B cell (primary cell): Measurements from ENCODE around the gene CHCHD1. TPM values are rescaled to one million over a fixed set of nuclear protein-coding genes. Genes with fewer than 3 reads are reported as not detected.
"Not testable (repeated sequence)": the region's sequence is repeated elsewhere in the genome, so short reads cannot be mapped to it uniquely, and the experiment has no call there.

Experiments used
- ATAC-seq: fragments of 200-7000 bp; cut with Tn5 transposase; one replicate; pipeline ENCODE4 v1.10.0; 2021; ENCODE audit warnings: low read depth, mild to moderate bottlenecking, moderate number of reproducible peaks, moderate library complexity
- CTCF ChIA-PET: fragments of 350-600 bp; sonication (Branson Sonifier 250); formaldehyde crosslinking; loops from one replicate; lab custom pipeline; 2021; ENCODE audit warnings: antibody characterized with exemption, inconsistent platforms; lab: Charles Lee
- POLR2A ChIA-PET: fragments of 350-600 bp; sonication (Branson Sonifier 250); formaldehyde crosslinking; loops from one replicate; lab custom pipeline; 2021; ENCODE audit warnings: antibody characterized with exemption; lab: Charles Lee
- DNase-seq: peaks from one replicate; pipeline ENCODE4 v3.0.0; 2013
- H2AFZ ChIP-seq: 2 replicates; pipeline ENCODE4 v1.6.1; 2012; ENCODE audit warnings: mild to moderate bottlenecking, low read depth, low read length; ENCODE audit not compliant: insufficient read depth, poor library complexity, severe bottlenecking
- H3K27ac ChIP-seq, 2 donors: 1 replicate in 1 of 2; 2 replicates in 1 of 2; pipeline ENCODE4 v1.5.1; 2012 to 2013; ENCODE audit warnings: low read length in 2 of 2, mild to moderate bottlenecking in 2 of 2, moderate library complexity in 1 of 2
- H3K27me3 ChIP-seq, 4 experiments: fragments of 200-600 bp in 1 of 4; sonication (generic) in 1 of 4; replicated peaks in 1 of 4; 1 replicate in 2 of 4; 2 replicates in 2 of 4; pipeline versions ENCODE4 v1.6.1 to v1.7.0; 2013 to 2016; ENCODE audit warnings: low read length in 3 of 4, mild to moderate bottlenecking in 2 of 4, mixed read lengths in 1 of 4, moderate library complexity in 1 of 4; ENCODE audit not compliant: insufficient read depth in 4 of 4, control insufficient read depth in 3 of 4; ENCODE audit errors: control extremely low read depth in 1 of 4
- H3K36me3 ChIP-seq, 2 experiments: replicated peaks in 1 of 2; 1 replicate in 1 of 2; 2 replicates in 1 of 2; pipeline versions ENCODE4 v1.6.1 to v1.7.1; 2013; ENCODE audit warnings: low read length in 1 of 2; ENCODE audit not compliant: insufficient read depth in 2 of 2, control insufficient read depth in 1 of 2; ENCODE audit errors: control extremely low read depth in 1 of 2, extremely low read depth in 1 of 2
- H3K4me1 ChIP-seq, 2 donors: fragments of 200-600 bp in 1 of 2; sonication (generic) in 1 of 2; 1 replicate in 1 of 2; 2 replicates in 1 of 2; pipeline versions ENCODE4 v1.5.1 to v1.6.1; 2013 to 2017; ENCODE audit warnings: low read length in 2 of 2; ENCODE audit not compliant: control insufficient read depth in 2 of 2, insufficient read depth in 2 of 2
- H3K4me2 ChIP-seq: replicated peaks from 2 replicates; pipeline ENCODE3; 2012; ENCODE audit warnings: mild to moderate bottlenecking, low read depth, low read length; ENCODE audit not compliant: poor library complexity, severe bottlenecking
- H3K4me3 ChIP-seq, 5 experiments: fragments of 200-600 bp in 1 of 5; sonication (generic) in 1 of 5; 1 replicate in 3 of 5; 2 replicates in 2 of 5; pipeline versions ENCODE4 v1.5.1 to v1.7.0; 2011 to 2016; ENCODE audit warnings: low read length in 4 of 5, mild to moderate bottlenecking in 4 of 5, low read depth in 2 of 5, control low read depth in 1 of 5, moderate library complexity in 1 of 5; ENCODE audit not compliant: insufficient read depth in 1 of 5; ENCODE audit errors: control extremely low read depth in 1 of 5, extremely low read depth in 1 of 5
- H3K79me2 ChIP-seq: fragments of 200-600 bp; sonication (generic); one replicate; pipeline ENCODE4 v1.6.0; 2016; ENCODE audit warnings: low read length; ENCODE audit not compliant: control insufficient read depth, insufficient read depth
- H3K9ac ChIP-seq: fragments of 200-600 bp; sonication (generic); 2 replicates; pipeline ENCODE4 v1.6.1; 2017; ENCODE audit warnings: mild to moderate bottlenecking, low read length, moderate library complexity
- H3K9me3 ChIP-seq, 3 donors: one replicate each; pipeline versions ENCODE4 v1.6.1 to v1.7.1; 2013; ENCODE audit warnings: low read length in 2 of 3; ENCODE audit not compliant: control insufficient read depth in 2 of 3, insufficient read depth in 1 of 3; ENCODE audit errors: control extremely low read depth in 1 of 3
- H4K20me1 ChIP-seq: 2 replicates; pipeline ENCODE4 v1.6.0; 2012; ENCODE audit warnings: mild to moderate bottlenecking, low read length; ENCODE audit not compliant: insufficient read depth, control insufficient read depth, poor library complexity, severe bottlenecking
- H3K27ac Mint-ChIP-seq: one replicate; pipeline ENCODE4 v1.8.0; 2021; ENCODE audit warnings: mixed read lengths
- H3K27me3 Mint-ChIP-seq: one replicate; pipeline ENCODE4 v1.8.0; 2021; ENCODE audit warnings: mixed read lengths
- H3K4me1 Mint-ChIP-seq: one replicate; pipeline ENCODE4 v1.8.0; 2021; ENCODE audit warnings: mixed read lengths
- H3K4me3 Mint-ChIP-seq: one replicate; pipeline ENCODE4 v1.8.0; 2021; ENCODE audit warnings: mixed read lengths
- H3K9me3 Mint-ChIP-seq: one replicate; pipeline ENCODE4 v1.8.0; 2022; ENCODE audit warnings: mixed read lengths; ENCODE audit not compliant: insufficient read depth
- CTCF ChIP-seq: fragments of 200-600 bp; IDR thresholded peaks from one replicate; pipeline ENCODE4 v1.8.0; 2022; ENCODE audit warnings: antibody characterized with exemption, mild to moderate bottlenecking
- EZH2 ChIP-seq: IDR thresholded peaks from 2 replicates; pipeline ENCODE4 v1.6.1; 2012; ENCODE audit warnings: borderline replicate concordance, low read depth, mild to moderate bottlenecking, moderate library complexity, low read length; ENCODE audit not compliant: insufficient read depth, poor library complexity, severe bottlenecking
- WGBS: methylation state at CpG from one replicate; pipeline ENCODE4 v1.1.5; 2013; ENCODE audit warnings: missing lambda C conversion rate; ENCODE audit not compliant: insufficient coverage; 5-methylcytosine and 5-hydroxymethylcytosine counted together
- intact Hi-C: fragments of 100-400 bp; cut with micrococcal nuclease; formaldehyde crosslinking; loops from one replicate; pipeline ENCODE4 v1.10.0; 2022
- polyA plus RNA-seq: library from polyadenylated mRNA; depleted of rRNA; stranded (reverse); fragments of >200 nt; gene quantifications from 2 replicates; pipeline ENCODE4 v1.2.3, GENCODE V29; 2012
- total RNA-seq, 2 donors: library from RNA; stranded (reverse); fragments of 120-200 nt in 1 of 2; gene quantifications; 1 replicate in 1 of 2; 2 replicates in 1 of 2; pipeline versions ENCODE4 v1.2.3 to v1.2.4, GENCODE V29; 2013 to 2022

The CHCHD1 gene
- total and polyA plus RNA-seq, 2 donors (not counting 1 experiment from before 2014, with no cell fraction given): 11.9 to 14.7 TPM

GRCh38 chr10:73793456-73793855, 11.6 kb downstream of the CHCHD1 start:
- no peaks in the 10 kb centered on the region for H3K27me3 ChIP-seq
- H3K4me3 ChIP-seq: no peak overlapping the region
- Mint-ChIP-seq H3K27ac (no peak overlapping the region), H3K4me3 (no peak overlapping the region), H3K9me3 (no peaks in the 10 kb centered on the region), H3K27me3 (no peaks in the 10 kb centered on the region), H3K4me1 (no peaks in the 10 kb centered on the region)
- H4K20me1 ChIP-seq: peaks cover 11% of the 10 kb centered on the region
- ChIA-PET POLR2A (interaction anchor here (0.6 kb wide), 1 partner anchor 11 kb away, joined by 3 read pairs; no protein-coding TSS in a partner anchor), CTCF (no interaction called here)
- H3K36me3 ChIP-seq: peaks cover 2 to 80% of the 10 kb centered on the region in 2 experiments
- H3K79me2 ChIP-seq: peaks cover 45% of the 10 kb centered on the region
- no peak overlapping the region for H3K27ac ChIP-seq
- no peak overlapping the region for H3K4me2 ChIP-seq
- 95% methylated on average over 4 of the region's 5 CpGs for WGBS
- H3K4me1 ChIP-seq: no peaks in the 10 kb centered on the region
- H3K9ac ChIP-seq: no peak overlapping the region
- no peaks in the 10 kb centered on the region for H3K9me3 ChIP-seq
- intact Hi-C loops: no loop called here
- DNase-seq: no peak
- no peak overlapping the region for H2AFZ ChIP-seq
- no peak for TF ChIP-seq EZH2
- no peak for TF ChIP-seq CTCF
- ATAC-seq: no peak

- DNase-seq, H3K9me3 ChIP-seq, H3K4me2 ChIP-seq, H3K4me3 Mint-ChIP-seq, H4K20me1 ChIP-seq, POLR2A ChIA-PET, H3K9me3 Mint-ChIP-seq, intact Hi-C loops, H3K4me3 ChIP-seq, H3K27me3 ChIP-seq, H3K27ac ChIP-seq, ATAC-seq, H3K27ac Mint-ChIP-seq, H3K4me1 ChIP-seq, H3K4me1 Mint-ChIP-seq, H3K9ac ChIP-seq, H3K27me3 Mint-ChIP-seq, H2AFZ ChIP-seq: not testable (repeated sequence)
- CTCF ChIA-PET: interaction anchor here (0.8 kb wide), 1 partner anchor 34 kb away, joined by 3 read pairs; no protein-coding TSS in a partner anchor
- WGBS: 100% methylated on average over 5 of the region's 10 CpGs
- H3K79me2 ChIP-seq: peaks cover 24% of the 10 kb centered on the region
- H3K36me3 ChIP-seq: peaks cover 0 to 68% of the 10 kb centered on the region in 2 experiments
Observed at GRCh38 chr10:73795491-73795890, 13.6 kb downstream of the CHCHD1 start.

GRCh38 chr10:73796035-73796434, 14.2 kb downstream of the CHCHD1 start:
- H3K4me1 Mint-ChIP-seq, H3K4me2 ChIP-seq, H2AFZ ChIP-seq, intact Hi-C loops, POLR2A ChIA-PET, H3K4me1 ChIP-seq, H3K27me3 Mint-ChIP-seq, H3K4me3 Mint-ChIP-seq, H4K20me1 ChIP-seq, H3K9me3 Mint-ChIP-seq, H3K27me3 ChIP-seq, H3K9ac ChIP-seq, H3K27ac ChIP-seq, DNase-seq, H3K9me3 ChIP-seq, ATAC-seq, H3K27ac Mint-ChIP-seq, H3K4me3 ChIP-seq, CTCF ChIA-PET: not testable (repeated sequence)
- Histone ChIP-seq H3K79me2 (peaks cover 19% of the 10 kb centered on the region), H3K36me3 (peaks cover 0 to 66% of the 10 kb centered on the region in 2 experiments)
- no CpG with 5 or more reads among the region's 8 CpGs for WGBS
